ENCODE results near the gene NR3C2. TPM values are rescaled to one million over a fixed set of nuclear protein-coding genes. Genes with fewer than 3 reads are reported as not detected.

The NR3C2 gene
- total and polyA plus RNA-seq, 2 of the 4 experiments (the other 2 are of a cell fraction) = 1.1 to 2.3 TPM

- H2BK20ac ChIP-seq (ENCODE audit: low read depth, low read length) = no peak overlapping the region
- in situ Hi-C loops (cut with MboI; ENCODE audit: low sequenced_read_pairs) (no loop called here), intact Hi-C loops (cut with micrococcal nuclease) (no loop called here), dilution Hi-C loops (cut with HindIII; ENCODE audit: low sequenced_read_pairs, unreplicated experiment) (no loop called here)
- no peak overlapping the region for H2BK120ac ChIP-seq (ENCODE audit: low read depth, low read length)
- H2AK9ac ChIP-seq (replicated peaks; ENCODE audit: low read depth, low read length, poor library complexity) = no peak overlapping the region
- H3K4me3 ChIP-seq (ENCODE audit: insufficient read depth, low read depth, low read length) = no peak overlapping the region
- no peak overlapping the region for H3K9ac ChIP-seq (ENCODE audit: low read depth, low read length)
- CTCF ChIA-PET = no interaction called here
- H2BK5ac ChIP-seq (ENCODE audit: low read depth, low read length, poor library complexity, severe bottlenecking) = no peak overlapping the region
- no peak overlapping the region for H3K4ac ChIP-seq (ENCODE audit: low read depth, low read length)
- DNase-seq = no peak
- H3K56ac ChIP-seq (ENCODE audit: extremely low read depth, insufficient read depth, low read length) = no peak overlapping the region
- H4K8ac ChIP-seq (ENCODE audit: low read depth in 2 of 2, low read length in 2 of 2) = no peak overlapping the region
- no peak overlapping the region for H2BK15ac ChIP-seq (ENCODE audit: low read depth, low read length)
- no peak overlapping the region for H2AFZ ChIP-seq (replicated peaks; ENCODE audit: low read length, poor library complexity)
- no peaks in the 10 kb centered on the region for H3K9me3 ChIP-seq (ENCODE audit: control insufficient read depth, insufficient read depth, low read length)
- no peak overlapping the region for H4K5ac ChIP-seq (ENCODE audit: low read depth, low read length)
- ATAC-seq (ENCODE audit: low read depth) = no peak
- H3K14ac ChIP-seq (replicated peaks; ENCODE audit: low read depth, low read length) = no peak overlapping the region
- no CpG with 5 or more reads among the region's 4 CpGs for WGBS, 2 experiments (ENCODE audit: extremely low coverage in 2 of 2, insufficient read length in 1 of 2)
- peaks cover 3% of the 10 kb centered on the region for H3K9me1 ChIP-seq (ENCODE audit: insufficient read depth, low read length)
- peaks cover 8% of the 10 kb centered on the region; the same call in 1 of the 2 replicates for H4K20me1 ChIP-seq (ENCODE audit: insufficient read depth, low read length)
- no peak overlapping the region for H3K23ac ChIP-seq (ENCODE audit: low read depth, low read length)
- TF ChIP-seq BHLHE40 (IDR thresholded peaks at IDR 0.05; ENCODE audit: low read depth, low read length) (no peak), CHD1 (IDR thresholded peaks at IDR 0.05; ENCODE audit: low read depth, low read length) (no peak), FOS (IDR thresholded peaks at IDR 0.05; ENCODE audit: low read depth, low read length) (no peak), SMC3 (IDR thresholded peaks at IDR 0.05; ENCODE audit: low read depth, low read length) (no peak), MAZ (IDR thresholded peaks at IDR 0.05; ENCODE audit: borderline replicate concordance, low read depth, low read length) (no peak), CEBPB (IDR thresholded peaks at IDR 0.05; ENCODE audit: low read depth, low read length) (no peak), RFX5 (IDR thresholded peaks at IDR 0.05; ENCODE audit: low read depth, low read length) (no peak), MXI1 (IDR thresholded peaks at IDR 0.05; ENCODE audit: borderline replicate concordance, low read depth, low read length) (no peak), POLR2A (IDR thresholded peaks at IDR 0.05; ENCODE audit: low read depth, low read length) (no peak), RCOR1 (IDR thresholded peaks at IDR 0.05; ENCODE audit: insufficient replicate concordance, low read length) (no peak)
- TF ChIP-seq, protein P1, sequence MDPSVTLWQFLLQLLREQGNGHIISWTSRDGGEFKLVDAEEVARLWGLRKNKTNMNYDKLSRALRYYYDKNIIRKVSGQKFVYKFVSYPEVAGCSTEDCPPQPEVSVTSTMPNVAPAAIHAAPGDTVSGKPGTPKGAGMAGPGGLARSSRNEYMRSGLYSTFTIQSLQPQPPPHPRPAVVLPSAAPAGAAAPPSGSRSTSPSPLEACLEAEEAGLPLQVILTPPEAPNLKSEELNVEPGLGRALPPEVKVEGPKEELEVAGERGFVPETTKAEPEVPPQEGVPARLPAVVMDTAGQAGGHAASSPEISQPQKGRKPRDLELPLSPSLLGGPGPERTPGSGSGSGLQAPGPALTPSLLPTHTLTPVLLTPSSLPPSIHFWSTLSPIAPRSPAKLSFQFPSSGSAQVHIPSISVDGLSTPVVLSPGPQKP (IDR thresholded peaks at IDR 0.05; ENCODE audit: borderline replicate concordance, low read depth, low read length) = no peak
- TF ChIP-seq, protein P2, sequence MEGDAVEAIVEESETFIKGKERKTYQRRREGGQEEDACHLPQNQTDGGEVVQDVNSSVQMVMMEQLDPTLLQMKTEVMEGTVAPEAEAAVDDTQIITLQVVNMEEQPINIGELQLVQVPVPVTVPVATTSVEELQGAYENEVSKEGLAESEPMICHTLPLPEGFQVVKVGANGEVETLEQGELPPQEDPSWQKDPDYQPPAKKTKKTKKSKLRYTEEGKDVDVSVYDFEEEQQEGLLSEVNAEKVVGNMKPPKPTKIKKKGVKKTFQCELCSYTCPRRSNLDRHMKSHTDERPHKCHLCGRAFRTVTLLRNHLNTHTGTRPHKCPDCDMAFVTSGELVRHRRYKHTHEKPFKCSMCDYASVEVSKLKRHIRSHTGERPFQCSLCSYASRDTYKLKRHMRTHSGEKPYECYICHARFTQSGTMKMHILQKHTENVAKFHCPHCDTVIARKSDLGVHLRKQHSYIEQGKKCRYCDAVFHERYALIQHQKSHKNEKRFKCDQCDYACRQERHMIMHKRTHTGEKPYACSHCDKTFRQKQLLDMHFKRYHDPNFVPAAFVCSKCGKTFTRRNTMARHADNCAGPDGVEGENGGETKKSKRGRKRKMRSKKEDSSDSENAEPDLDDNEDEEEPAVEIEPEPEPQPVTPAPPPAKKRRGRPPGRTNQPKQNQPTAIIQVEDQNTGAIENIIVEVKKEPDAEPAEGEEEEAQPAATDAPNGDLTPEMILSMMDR (conservative IDR thresholded peaks at IDR 0.05; ENCODE audit: low read depth, low read length) = no peak
- H3K4me2 ChIP-seq (ENCODE audit: low read depth, low read length) = no peak overlapping the region
- no peak overlapping the region for H3K27ac ChIP-seq (ENCODE audit: insufficient read depth, low read length)
- H3K4me1 ChIP-seq (ENCODE audit: control insufficient read depth, insufficient read depth, low read length) = peaks cover 6% of the 10 kb centered on the region; the same call in 1 of the 2 replicates
- BruUV-seq (replicated peaks) = no TSS peak
- H3K18ac ChIP-seq (ENCODE audit: low read depth, low read length) = no peak overlapping the region
- POLR2A ChIA-PET (ENCODE audit: unreplicated experiment) = no interaction called here
- H2AK5ac ChIP-seq (ENCODE audit: low read depth, low read length) = no peak overlapping the region
- peaks cover 13 to 18% of the 10 kb centered on the region in 2 experiments for H3K79me1 ChIP-seq (ENCODE audit: low read depth in 1 of 2, low read length in 2 of 2)
- no peak overlapping the region for H4K91ac ChIP-seq (ENCODE audit: insufficient read depth, low read depth, low read length)
- peaks cover 10% of the 10 kb centered on the region for H3K36me3 ChIP-seq (ENCODE audit: control insufficient read depth, insufficient read depth, low read length)
- H3K27me3 ChIP-seq (ENCODE audit: control insufficient read depth, insufficient read depth, low read length) = no peaks in the 10 kb centered on the region
Measured at GRCh38 chr4:148051403-148051802, 390.8 kb downstream of the NR3C2 start.

Measured in IMR-90 (cell line).